HCT116 (cell line): ENCODE data around the gene MANBA. TPM values are rescaled to one million over a fixed set of nuclear protein-coding genes. Genes with fewer than 3 reads are reported as not detected.

ENCODE experiments used
- ATAC-seq: fragments of 200-7000 bp; cut with Tn5 transposase; 2 replicates; pipeline ENCODE4 v1.9.1; 2020; ENCODE audit warnings: mild to moderate bottlenecking, moderate library complexity
- BruUV-seq: library from RNA; stranded (reverse); fragments of 400-500 nt; replicated peaks from 2 replicates; lab custom pipeline; 2021; lab: Mats Ljungman, UMichigan
- CTCF ChIA-PET: fragments of 300-600 bp; sonication (Branson Sonifier 250); formaldehyde crosslinking; loops from one replicate; lab custom pipeline; 2021; ENCODE audit warnings: antibody characterized with exemption; lab: Charles Lee
- POLR2A ChIA-PET: fragments of 300-600, 350-600 bp; sonication (Branson Sonifier 250); formaldehyde crosslinking; loops from one replicate; lab custom pipeline; 2021; ENCODE audit warnings: antibody characterized with exemption; lab: Charles Lee
- RAD21 ChIA-PET, 2 experiments: fragments of 300-600 bp; sonication (Branson Sonifier 250); formaldehyde crosslinking; loops; one replicate each; lab custom pipeline; 2023; ENCODE audit warnings: low total read pairs in 2 of 2; ENCODE audit not compliant: uncharacterized antibody in 2 of 2, unreplicated experiment in 2 of 2, low non-redundant PET in 1 of 2; lab: Charles Lee
- DNase-seq: peaks from one replicate; pipeline ENCODE4 v3.0.0-alpha.2; 2010; ENCODE audit warnings: low read depth, low spot score
- H2AFZ ChIP-seq: fragments of 200-600 bp; shearing (Covaris generic), sonication (generic); 2 replicates; pipeline ENCODE4 v1.6.1; 2017; ENCODE audit warnings: low read depth, mixed run types, mixed read lengths, antibody characterized with exemption, low read length; ENCODE audit not compliant: poor library complexity, severe bottlenecking
- H3K27ac ChIP-seq: 2 replicates; pipeline ENCODE4 v1.5.1; 2012; ENCODE audit warnings: low read depth, low read length
- H3K27me3 ChIP-seq: fragments of 200-600 bp; sonication (generic); 2 replicates; pipeline ENCODE4 v1.6.1; 2016; ENCODE audit warnings: mixed run types, low read length, mixed read lengths; ENCODE audit not compliant: insufficient read depth
- H3K36me3 ChIP-seq, 2 experiments: fragments of 200-500 bp in 1 of 2; fragments of 200-600 bp in 1 of 2; sonication (Bioruptor generic) in 1 of 2; sonication (generic) in 1 of 2; 2 replicates each; pipeline versions ENCODE4 v1.5.1 to v1.6.1; 2014 to 2016; ENCODE audit warnings: low read length in 2 of 2, inconsistent platforms in 1 of 2, mixed read lengths in 1 of 2, mixed run types in 1 of 2; ENCODE audit not compliant: insufficient read depth in 2 of 2, control insufficient read depth in 1 of 2
- H3K4me1 ChIP-seq, 2 experiments: fragments of 200-600 bp in 1 of 2; sonication (generic) in 1 of 2; 2 replicates each; pipeline versions ENCODE4 v1.5.1 to v1.6.1; 2012 to 2017; ENCODE audit warnings: low read length in 2 of 2, inconsistent platforms in 1 of 2, mild to moderate bottlenecking in 1 of 2, mixed read lengths in 1 of 2, mixed run types in 1 of 2, moderate library complexity in 1 of 2; ENCODE audit not compliant: insufficient read depth in 2 of 2, control insufficient read depth in 1 of 2
- H3K4me2 ChIP-seq: fragments of 200-600 bp; sonication (generic); 2 replicates; pipeline ENCODE4 v1.6.1; 2017; ENCODE audit warnings: mixed run types, low read length, mixed read lengths
- H3K4me3 ChIP-seq, 2 experiments: fragments of 200-600 bp in 1 of 2; sonication (generic) in 1 of 2; replicated peaks in 1 of 2; 2 replicates each; pipeline ENCODE4 v1.5.1; 2011 to 2016; ENCODE audit warnings: low read length in 2 of 2, control low read depth in 1 of 2, low read depth in 1 of 2, mild to moderate bottlenecking in 1 of 2, mixed read lengths in 1 of 2, mixed run types in 1 of 2
- H3K79me2 ChIP-seq: fragments of 200-600 bp; sonication (generic); 2 replicates; pipeline ENCODE4 v1.6.1; 2017; ENCODE audit warnings: mild to moderate bottlenecking, mixed run types, low read length, moderate library complexity, mixed read lengths; ENCODE audit not compliant: insufficient read depth
- H3K9ac ChIP-seq: fragments of 200-600 bp; sonication (generic); 2 replicates; pipeline ENCODE4 v1.6.1; 2016; ENCODE audit warnings: low read length, mixed read lengths
- H3K9me2 ChIP-seq: fragments of 200-600 bp; sonication (generic), shearing (Covaris generic); 2 replicates; pipeline ENCODE4 v1.6.1; 2017; ENCODE audit warnings: mixed run types, mild to moderate bottlenecking, moderate library complexity; ENCODE audit not compliant: insufficient read depth
- H3K9me3 ChIP-seq, 2 experiments: fragments of 200-500 bp in 1 of 2; fragments of 200-600 bp in 1 of 2; sonication (Bioruptor generic) in 1 of 2; sonication (generic) in 1 of 2; 2 replicates each; pipeline ENCODE4 v1.6.1; 2014 to 2017; ENCODE audit warnings: low read length in 2 of 2, mixed read lengths in 2 of 2, inconsistent platforms in 1 of 2, low read depth in 1 of 2, mild to moderate bottlenecking in 1 of 2, mixed run types in 1 of 2, moderate library complexity in 1 of 2; ENCODE audit not compliant: control insufficient read depth in 1 of 2, insufficient read depth in 1 of 2
- H4K20me1 ChIP-seq: fragments of 200-600 bp; sonication (generic), shearing (Covaris generic); 2 replicates; pipeline ENCODE4 v1.6.1; 2017; ENCODE audit warnings: mixed run types, mild to moderate bottlenecking, moderate library complexity; ENCODE audit not compliant: insufficient read depth
- ATF3 ChIP-seq: IDR thresholded peaks from 2 replicates; pipeline ENCODE4 v1.6.1; 2012
- CBX3 ChIP-seq: IDR thresholded peaks from 2 replicates; pipeline ENCODE4 v1.6.1; 2012; ENCODE audit warnings: low read depth
- CEBPB ChIP-seq: IDR thresholded peaks from 2 replicates; pipeline ENCODE4 v1.6.1; 2012; ENCODE audit warnings: low read depth
- EGR1 ChIP-seq: IDR thresholded peaks from 2 replicates; pipeline ENCODE4 v1.6.1; 2012; ENCODE audit warnings: low read depth
- ELF1 ChIP-seq: IDR thresholded peaks from 2 replicates; pipeline ENCODE4 v1.6.1; 2012; ENCODE audit warnings: low read depth, borderline replicate concordance
- EZH2 ChIP-seq: fragments of 200-600 bp; sonication (generic); IDR thresholded peaks from 2 replicates; pipeline ENCODE4 v1.6.1; 2017; ENCODE audit warnings: antibody characterized with exemption, mixed run types
- EZH2phosphoT487 ChIP-seq: fragments of 200-600 bp; IDR thresholded peaks from 2 replicates; pipeline ENCODE4 v1.6.1; 2018; ENCODE audit warnings: antibody characterized with exemption, borderline replicate concordance
- MAX ChIP-seq: IDR thresholded peaks from 2 replicates; pipeline ENCODE4 v1.6.1; 2012
- POLR2AphosphoS5 ChIP-seq: IDR thresholded peaks from 2 replicates; pipeline ENCODE4 v1.6.1; 2011; ENCODE audit warnings: mild to moderate bottlenecking, low read depth, low read length, moderate library complexity
- RAD21 ChIP-seq: IDR thresholded peaks from 2 replicates; pipeline ENCODE4 v1.6.1; 2012; ENCODE audit warnings: low read depth, mild to moderate bottlenecking
- SRF ChIP-seq: IDR thresholded peaks from 2 replicates; pipeline ENCODE4 v1.6.1; 2012; ENCODE audit warnings: low read depth
- TCF7L2 ChIP-seq: IDR thresholded peaks from 2 replicates; pipeline ENCODE4 v1.7.0; 2011; ENCODE audit warnings: borderline replicate concordance, inconsistent platforms; ENCODE audit not compliant: insufficient read depth, insufficient read length; ENCODE audit errors: extremely low read depth
- YY1 ChIP-seq: IDR thresholded peaks from 2 replicates; pipeline ENCODE4 v1.6.1; 2011; ENCODE audit warnings: low read length, low read depth, moderate library complexity, mild to moderate bottlenecking; ENCODE audit not compliant: insufficient replicate concordance; ENCODE audit errors: extremely low read depth
- ZFX ChIP-seq: fragments of 450-650 bp; IDR thresholded peaks from 2 replicates; pipeline ENCODE4 v1.6.1; 2017
- ZNF274 ChIP-seq: fragments of 200-500 bp; sonication (Bioruptor generic); IDR thresholded peaks from 2 replicates; pipeline ENCODE4 v1.6.1; 2014; ENCODE audit warnings: mild to moderate bottlenecking, low read depth, low read length, inconsistent platforms
- intact Hi-C: fragments of 100-400 bp; cut with micrococcal nuclease; formaldehyde crosslinking; loops from 2 replicates; pipeline ENCODE4 v1.10.0; 2022
- total RNA-seq: library from RNA; stranded (reverse); gene quantifications from one replicate; pipeline ENCODE4 v1.2.1, GENCODE V29; 2021; ENCODE audit not compliant: unreplicated experiment

Gene MANBA
- total RNA-seq, 1 experiment from 2014 or later, result 21.3 TPM

- TF ChIP-seq YY1 (no peak), TCF7L2 (no peak), ZNF274 (no peak), EGR1 (no peak), CEBPB (no peak), SRF (no peak), MAX (no peak), CBX3 (no peak), RAD21 (no peak), ATF3 (no peak), POLR2AphosphoS5 (no peak), ELF1 (no peak), EZH2phosphoT487 (no peak), ZFX (no peak), EZH2 (no peak)
- TF ChIP-seq, all 23 proteins: peak for 0
- H3K9ac ChIP-seq, result no peak overlapping the region
- no peaks in the 10 kb centered on the region for H3K36me3 ChIP-seq
- BruUV-seq, result no TSS peak
- DNase-seq (no peak), ATAC-seq (no peak)
- H4K20me1 ChIP-seq, result no peaks in the 10 kb centered on the region
- ChIA-PET CTCF (no interaction called here), POLR2A (no interaction called here), RAD21 (no interaction called here)
- H3K4me3 ChIP-seq, result no peak overlapping the region
- H3K9me3 ChIP-seq, result no peaks in the 10 kb centered on the region
- no peak overlapping the region for H3K4me2 ChIP-seq
- no peak overlapping the region for H2AFZ ChIP-seq
- no peaks in the 10 kb centered on the region for H3K27me3 ChIP-seq
- H3K9me2 ChIP-seq, result no peaks in the 10 kb centered on the region
- no peak overlapping the region for H3K27ac ChIP-seq
- no peaks in the 10 kb centered on the region; the same call in 1 of the 2 replicates for H3K79me2 ChIP-seq
- H3K4me1 ChIP-seq, result peaks cover 9 to 12% of the 10 kb centered on the region in 2 experiments
- intact Hi-C loops, result no loop called here
These were observed 27.7 kb downstream of the MANBA start for GRCh38 chr4:102733084-102733483.
